LNCaP clone FGC (cell line): ENCODE results near the gene SPG7.

ENCODE experiments used
- DNase-seq: peaks from one replicate; pipeline ENCODE4 v3.0.0-alpha.2; 2011; ENCODE audit warnings: low read depth
- H3K4me3 ChIP-seq: 2 replicates; pipeline ENCODE4 v1.5.1; 2011; ENCODE audit warnings: mild to moderate bottlenecking, low read depth, low read length, control low read depth
- TF ChIP-seq, protein P1 (sequence below): IDR thresholded peaks from 2 replicates; pipeline ENCODE4 v1.5.1; 2012; ENCODE audit warnings: mild to moderate bottlenecking; ENCODE audit not compliant: control insufficient read depth, insufficient read depth; ENCODE audit errors: extremely low read depth

SPG7 gene

DNA sequence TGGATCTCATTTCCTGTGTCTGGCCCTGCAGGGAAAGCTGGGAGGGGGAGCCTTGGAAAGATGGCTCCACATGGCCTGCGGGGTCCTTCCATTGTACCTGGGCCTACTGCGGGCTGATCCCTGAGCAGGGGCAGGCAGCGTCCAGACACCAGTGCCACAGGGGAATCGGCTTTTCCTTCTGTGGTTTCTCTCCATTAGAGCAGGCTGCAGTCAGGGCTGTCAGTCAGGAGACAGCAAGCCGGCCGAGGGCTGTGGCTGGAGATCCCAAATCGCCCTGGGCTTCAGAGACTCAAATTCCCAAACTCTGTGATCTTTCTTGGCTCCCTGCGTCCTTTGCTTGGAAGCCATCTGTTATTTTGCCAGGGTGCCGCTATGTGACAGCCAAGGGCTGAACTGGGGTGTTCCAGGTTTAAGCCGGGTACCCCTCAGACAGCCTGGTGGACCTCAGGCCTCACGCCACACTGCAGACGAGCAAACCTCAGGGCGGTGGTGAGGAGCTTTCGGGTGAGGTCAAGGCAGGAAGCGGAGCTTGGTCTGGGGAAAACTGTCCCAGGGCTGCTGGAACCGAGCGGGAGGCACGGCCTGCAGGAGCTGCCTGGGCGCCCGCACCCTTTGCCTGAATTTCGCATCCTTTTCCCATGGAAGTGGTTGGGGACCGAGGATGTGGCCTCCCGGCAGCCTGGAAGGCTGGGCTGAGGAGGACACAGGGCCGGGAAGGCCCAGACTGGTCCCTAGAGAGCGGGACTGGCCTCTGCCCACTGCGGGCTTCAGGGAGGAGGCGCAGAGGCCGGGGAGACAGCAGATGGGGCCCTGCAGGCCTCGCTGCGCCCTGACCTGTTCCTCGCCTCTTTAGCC, 65.8 kb downstream of the SPG7 start:
- no peak for DNase-seq
- TF ChIP-seq, protein P1, sequence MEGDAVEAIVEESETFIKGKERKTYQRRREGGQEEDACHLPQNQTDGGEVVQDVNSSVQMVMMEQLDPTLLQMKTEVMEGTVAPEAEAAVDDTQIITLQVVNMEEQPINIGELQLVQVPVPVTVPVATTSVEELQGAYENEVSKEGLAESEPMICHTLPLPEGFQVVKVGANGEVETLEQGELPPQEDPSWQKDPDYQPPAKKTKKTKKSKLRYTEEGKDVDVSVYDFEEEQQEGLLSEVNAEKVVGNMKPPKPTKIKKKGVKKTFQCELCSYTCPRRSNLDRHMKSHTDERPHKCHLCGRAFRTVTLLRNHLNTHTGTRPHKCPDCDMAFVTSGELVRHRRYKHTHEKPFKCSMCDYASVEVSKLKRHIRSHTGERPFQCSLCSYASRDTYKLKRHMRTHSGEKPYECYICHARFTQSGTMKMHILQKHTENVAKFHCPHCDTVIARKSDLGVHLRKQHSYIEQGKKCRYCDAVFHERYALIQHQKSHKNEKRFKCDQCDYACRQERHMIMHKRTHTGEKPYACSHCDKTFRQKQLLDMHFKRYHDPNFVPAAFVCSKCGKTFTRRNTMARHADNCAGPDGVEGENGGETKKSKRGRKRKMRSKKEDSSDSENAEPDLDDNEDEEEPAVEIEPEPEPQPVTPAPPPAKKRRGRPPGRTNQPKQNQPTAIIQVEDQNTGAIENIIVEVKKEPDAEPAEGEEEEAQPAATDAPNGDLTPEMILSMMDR, result no peak
- H3K4me3 ChIP-seq, result no peak overlapping the region

DNA sequence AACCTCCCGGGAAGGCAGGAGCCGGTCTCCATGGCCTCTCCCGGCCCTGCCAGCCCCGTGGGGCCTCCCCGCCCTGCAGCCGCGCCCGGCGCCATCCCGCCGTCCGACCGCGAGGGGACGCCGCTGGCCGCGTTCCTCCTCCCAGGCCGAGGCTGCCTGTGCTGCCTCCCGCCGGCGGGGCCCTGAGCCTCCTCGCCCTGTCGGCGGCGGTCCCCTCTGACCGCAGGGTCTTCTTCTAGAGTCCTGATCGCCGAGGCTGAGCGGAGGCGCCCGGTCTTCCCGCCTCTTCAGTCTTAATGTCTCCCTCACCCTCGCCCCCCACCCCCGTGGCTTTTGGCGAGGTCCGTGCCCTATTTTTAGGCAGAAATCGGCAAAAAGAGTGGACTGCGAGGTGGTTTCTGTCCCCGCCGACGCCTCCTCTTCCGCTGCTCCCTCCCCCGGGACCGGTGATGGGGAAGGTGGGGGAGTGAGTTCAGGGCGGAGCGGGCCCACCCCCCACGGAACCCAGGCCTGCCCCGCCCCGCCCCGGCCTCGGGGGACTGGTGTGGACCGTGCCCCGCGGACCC, 66.6 kb downstream of the SPG7 start:
- no peak overlapping the region; the same call in 1 of the 2 replicates for H3K4me3 ChIP-seq
- TF ChIP-seq, protein P1, result no peak
- DNase-seq, result no peak

DNA sequence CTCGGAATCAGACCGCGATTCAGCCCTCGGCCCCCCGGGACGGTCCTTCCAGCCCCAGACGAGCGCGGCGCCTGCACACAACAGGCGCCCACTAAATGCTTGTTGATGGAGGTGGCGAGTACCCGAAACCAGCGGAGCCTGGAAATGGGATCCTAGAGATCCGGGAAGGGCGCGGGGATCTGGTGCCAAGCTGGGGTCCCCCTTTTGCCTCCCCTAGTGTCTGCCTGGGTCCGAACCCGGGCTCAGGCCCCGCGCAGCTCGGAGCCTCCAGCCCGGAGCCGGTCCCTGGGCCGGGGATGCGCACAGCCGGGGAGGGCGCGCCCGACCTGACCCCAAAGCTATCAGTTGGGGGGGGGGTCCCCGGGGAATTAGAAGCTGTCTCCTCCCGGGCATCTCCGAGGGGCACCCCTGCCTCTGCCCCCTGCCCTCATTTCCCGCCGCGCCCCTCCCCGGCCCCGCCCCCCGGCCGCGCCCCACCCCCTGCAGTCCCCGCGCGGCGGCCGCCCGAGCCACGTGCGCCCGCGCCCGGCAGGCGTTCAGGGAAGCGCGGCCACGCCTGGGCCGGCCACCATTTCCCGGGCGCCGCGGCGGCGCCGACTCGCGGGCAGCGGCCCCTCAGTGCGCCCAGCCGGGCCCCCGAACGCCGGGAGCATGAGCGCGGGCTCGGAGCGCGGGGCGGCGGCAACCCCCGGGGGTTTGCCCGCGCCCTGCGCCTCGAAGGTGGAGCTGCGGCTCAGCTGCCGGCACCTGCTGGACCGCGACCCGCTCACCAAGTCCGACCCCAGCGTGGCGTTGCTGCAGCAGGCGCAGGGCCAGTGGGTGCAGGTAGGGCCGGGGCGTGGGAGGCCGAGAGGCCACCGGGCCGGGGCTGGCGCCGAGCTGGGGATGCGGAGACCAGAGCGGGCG, 67.3 kb downstream of the SPG7 start, which contains the start of gene CPNE7:
TSS of gene CPNE7 (plus strand) at position 512 of the 906 bp plus-strand sequence. CDS start at position 652, 140 bp downstream.
- H3K4me3 ChIP-seq, result peak within 1 kb of the TSS; percentile 79
- TF ChIP-seq, protein P1, result no peak
- no peak for DNase-seq

DNA sequence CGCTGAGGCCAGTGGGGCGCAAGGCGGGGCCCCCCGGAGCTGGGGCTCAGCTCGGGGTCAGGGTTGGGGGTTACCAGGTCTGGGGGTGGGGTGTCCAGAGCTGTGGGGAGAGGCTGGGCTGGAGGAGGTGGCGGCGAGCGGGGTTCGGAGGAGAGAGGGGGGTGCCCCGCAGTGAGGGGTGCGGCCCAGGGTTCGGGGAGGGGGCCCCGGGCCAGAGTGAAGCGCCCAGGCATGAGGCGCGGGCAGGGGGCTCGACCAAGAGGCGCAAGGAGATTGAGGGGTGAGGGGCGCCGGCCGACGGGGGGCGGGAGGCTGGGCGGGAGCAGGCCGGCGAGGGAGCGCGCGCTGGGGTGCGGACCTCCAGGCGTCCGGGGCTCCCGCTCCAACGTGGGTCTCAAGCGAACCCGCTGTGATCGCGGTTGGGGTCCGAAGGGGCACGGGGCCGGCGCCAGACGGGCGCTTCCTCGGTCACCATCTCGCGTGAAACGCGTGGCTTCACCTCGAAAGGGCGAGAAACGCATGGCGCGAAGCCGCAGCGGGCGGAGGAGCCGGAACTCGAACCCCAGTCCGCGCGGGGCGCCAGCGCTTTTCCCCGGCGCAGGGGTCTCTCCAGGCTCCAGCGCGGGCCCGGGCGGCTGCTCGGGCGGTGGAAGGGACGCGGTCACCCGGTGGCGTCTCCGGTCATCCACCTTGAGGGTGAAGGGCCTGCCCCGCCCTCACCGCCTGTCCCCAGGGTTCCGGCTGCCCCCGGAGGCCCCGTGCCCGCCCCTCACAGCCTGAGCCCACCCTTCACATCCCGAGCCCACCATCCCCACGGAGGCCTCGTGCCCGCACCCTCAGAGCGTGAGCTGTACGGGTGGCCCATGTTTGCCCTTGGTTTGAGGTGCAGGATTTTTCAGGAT, 68.2 kb downstream of the SPG7 start:
- TF ChIP-seq, protein P1, result no peak
- no peak for DNase-seq
- peak overlapping the region; percentile 79 for H3K4me3 ChIP-seq

DNA sequence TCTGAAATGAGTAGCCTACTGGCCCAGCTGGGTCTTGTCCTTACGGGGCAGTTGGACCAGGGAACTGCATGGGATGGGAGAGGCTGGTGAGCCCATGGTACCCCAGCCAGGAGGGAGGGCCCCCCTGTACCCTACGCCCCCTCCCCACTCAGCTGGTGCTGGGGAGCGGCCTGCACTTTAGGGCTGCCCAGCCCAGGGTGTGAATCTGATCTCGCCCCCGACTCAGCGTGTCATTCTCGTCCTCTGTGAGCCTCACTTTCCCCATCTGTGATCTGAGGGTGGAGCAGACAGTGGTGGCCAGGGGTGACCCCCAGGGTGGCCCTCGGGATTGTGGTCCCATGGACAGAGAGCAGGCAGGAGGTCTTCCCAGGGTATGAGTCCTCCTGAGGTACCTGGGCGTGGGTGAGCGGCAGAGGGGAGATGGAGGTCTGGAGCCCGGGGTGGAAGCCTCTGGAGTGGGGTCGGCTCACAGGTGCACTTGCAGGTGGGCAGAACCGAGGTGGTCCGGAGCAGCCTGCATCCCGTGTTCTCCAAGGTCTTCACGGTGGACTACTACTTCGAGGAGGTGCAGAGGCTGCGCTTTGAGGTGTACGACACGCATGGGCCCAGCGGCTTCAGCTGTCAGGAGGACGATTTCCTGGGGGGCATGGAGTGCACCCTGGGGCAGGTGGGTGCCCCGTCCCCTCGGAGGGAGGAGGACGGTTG, 69.0 kb downstream of the SPG7 start:
- DNase-seq, result no peak
- TF ChIP-seq, protein P1, result no peak
- peak overlapping the region; percentile 79 for H3K4me3 ChIP-seq

DNA sequence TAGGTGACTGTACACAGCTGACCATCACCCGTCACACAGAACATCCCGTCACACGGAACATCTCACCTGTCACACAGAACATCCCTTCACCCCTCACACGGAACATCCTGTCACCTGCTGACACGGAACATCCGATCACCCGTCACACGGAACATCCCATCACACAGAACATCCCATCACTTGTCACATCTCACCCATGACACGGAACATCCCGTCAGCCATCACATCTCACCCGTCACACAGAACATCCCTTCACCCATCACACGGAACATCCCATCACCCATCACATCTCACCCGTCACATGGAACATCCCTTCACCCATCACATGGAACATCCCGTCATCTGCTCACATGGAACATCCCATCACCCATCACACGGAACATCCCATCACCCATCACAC, 71.1 kb downstream of the SPG7 start:
- no peak for DNase-seq
- TF ChIP-seq, protein P1, result no peak
- no peak overlapping the region for H3K4me3 ChIP-seq
